NCI-H2107 treated with DMSO at 0.1 percent for 48 hours (cell line): ENCODE results near the gene DUOXA2.
A peak's percentile ranks its signal among the peaks of the same experiment; 100 is the strongest.

Source experiments
- DNase-seq: peaks from one replicate; lab custom pipeline; 2025; ENCODE audit not compliant: unreplicated experiment; lab: John Stamatoyannopoulos, UW

DUOXA2 gene

GRCh38 chr15:45155739-45156138 lies 41.6 kb downstream of the DUOXA2 start:
- DNase-seq = no peak

DNA sequence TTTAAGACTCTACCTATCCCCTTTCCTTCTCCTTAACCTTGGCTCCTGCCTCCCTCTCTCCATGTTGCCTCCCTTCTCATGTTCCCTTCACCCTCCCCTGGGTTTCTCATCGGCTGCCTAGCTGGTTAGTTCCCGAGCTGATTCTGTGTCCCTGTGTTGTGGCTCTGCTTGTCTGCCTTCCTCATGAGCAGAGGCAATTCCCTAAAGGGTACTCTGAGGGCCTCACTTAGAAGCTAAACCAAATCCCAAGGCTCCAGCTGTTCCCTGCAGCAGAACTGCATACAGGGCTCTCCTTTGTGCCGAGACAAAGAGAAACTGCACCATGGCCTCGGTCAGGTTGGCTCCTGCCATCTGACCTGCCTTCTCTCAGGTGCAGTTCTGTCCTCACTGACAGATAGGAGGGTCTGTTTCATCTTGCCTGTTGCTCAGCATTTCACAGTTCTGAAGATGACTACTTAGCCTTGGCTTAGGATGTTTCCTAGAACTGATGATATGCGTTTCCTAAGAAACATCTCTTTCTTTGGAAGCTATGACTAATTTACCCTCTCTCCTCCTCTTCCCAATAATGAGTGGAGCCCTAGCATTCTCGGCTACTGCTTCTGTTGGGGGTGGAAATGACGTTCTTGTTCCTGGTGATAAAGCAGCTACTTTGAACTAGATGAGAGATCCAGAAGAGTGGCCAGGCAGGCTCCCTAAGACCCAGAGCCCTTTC lies 42.8 kb downstream of the DUOXA2 start:
- peak; percentile 47 for DNase-seq

- DNase-seq = peak; percentile 51
Measured at GRCh38 chr15:45157974-45158373, 43.8 kb downstream of the DUOXA2 start.

GRCh38 chr15:45161666-45162065 lies 47.5 kb downstream of the DUOXA2 start:
- DNase-seq = no peak

DNA sequence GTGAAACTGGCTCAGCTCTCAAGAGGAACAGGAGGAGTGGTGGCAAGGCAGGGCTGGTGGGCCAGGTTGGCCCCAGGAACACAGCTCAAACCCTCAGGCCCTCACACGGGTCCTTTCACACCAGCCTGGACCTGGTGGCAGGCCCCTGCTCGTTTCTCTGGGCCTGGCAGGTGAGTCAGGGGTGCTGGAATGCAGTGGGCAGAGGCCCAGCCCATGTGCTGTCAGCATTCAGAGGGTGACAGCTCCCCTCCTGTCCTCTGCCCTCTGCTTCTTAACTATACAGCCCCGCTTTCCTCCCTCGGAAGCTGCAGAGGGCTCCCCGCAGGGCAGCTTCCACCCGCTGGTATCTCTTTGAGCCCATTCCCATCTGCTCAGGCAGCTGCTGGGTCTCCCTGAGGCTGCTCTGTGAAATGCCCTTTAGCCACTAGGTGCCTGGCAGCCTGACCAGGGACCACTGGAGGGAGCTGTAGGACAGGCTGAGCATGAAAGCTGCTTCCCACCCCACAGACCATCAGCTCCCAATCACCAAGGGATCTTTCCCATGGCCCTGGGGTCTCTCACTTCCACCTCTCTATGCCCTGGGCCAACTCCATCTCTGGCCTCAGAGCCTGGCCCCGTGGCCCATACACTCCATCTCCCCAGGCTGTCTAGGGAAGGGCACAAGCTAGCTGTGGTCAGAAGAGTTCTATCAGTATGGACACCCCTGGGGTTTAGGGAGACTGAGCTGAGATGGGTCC lies 48.8 kb downstream of the DUOXA2 start:
- DNase-seq = peak; percentile 37

DNA sequence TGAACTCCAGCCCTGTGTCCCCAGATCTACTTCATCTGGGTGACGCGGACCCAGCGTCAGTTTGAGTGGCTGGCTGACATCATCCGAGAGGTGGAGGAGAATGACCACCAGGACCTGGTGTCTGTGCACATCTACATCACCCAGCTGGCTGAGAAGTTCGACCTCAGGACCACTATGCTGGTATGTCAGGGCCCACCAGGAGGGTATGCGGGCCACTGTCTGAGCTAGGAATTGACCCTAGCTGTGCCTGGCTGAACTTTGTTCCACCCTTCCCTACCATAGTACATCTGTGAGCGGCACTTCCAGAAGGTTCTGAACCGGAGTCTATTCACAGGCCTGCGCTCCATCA lies 49.4 kb downstream of the DUOXA2 start:
- DNase-seq = no peak

DNA sequence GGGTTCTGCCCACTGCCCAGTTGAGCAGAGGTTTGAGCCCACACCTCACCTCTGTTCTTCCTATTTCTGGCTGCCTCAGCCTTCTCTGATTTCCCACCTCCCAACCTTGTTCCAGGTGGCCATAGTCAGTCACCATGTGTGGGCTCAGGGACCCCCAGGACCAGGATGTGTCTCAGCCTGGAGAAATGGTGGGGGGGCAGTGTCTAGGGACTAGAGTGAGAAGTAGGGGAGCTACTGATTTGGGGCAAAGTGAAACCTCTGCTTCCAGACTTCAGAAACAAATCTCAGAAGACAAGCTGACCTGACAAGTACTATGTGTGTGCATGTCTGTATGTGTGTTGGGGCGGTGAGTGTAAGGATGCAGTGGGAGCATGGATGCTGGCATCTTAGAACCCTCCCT lies 50.8 kb downstream of the DUOXA2 start:
- no peak for DNase-seq

- DNase-seq = no peak
Measured at GRCh38 chr15:45165536-45165935, 51.4 kb downstream of the DUOXA2 start.

DNA sequence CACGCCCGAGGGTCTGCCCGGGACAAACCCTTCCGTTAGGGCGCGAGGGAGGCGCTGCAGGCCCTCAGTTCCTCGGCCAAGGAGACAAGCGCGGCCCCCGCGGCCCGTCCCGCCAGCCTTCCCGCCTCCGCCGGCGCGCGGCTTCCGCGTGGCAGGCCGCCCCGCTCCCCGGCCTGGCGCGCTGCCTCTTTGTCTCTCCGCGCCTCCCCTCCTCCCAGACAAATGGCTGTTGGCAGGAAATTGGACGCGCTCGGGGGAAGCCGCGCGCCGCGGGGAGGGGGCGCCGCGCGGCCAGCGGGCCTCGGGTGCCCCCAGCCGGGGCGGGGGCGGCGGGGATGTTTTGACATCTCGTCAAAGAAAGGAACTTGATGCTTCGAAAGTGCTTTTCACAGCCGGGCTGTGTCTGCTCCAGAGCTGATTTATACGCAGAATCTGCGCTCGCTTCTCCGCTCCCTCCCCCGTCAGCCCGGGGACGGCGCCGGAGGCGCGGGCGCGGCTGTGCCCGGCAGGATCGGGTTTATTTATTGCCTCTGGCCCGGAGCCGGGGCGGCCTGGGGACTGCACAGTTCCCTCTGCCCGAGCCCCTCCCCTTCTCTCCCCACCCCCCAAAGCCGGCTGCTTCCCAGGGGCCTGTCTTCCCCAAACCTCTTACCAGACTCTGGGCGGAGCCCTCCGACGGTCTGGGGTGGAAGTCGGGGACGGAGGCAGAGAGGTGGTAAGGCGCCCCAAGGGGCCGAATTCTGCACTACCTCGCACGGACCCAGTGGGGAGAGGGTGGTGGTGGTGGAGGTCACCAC lies 52.9 kb downstream of the DUOXA2 start:
- DNase-seq = peak; percentile 32

DNA sequence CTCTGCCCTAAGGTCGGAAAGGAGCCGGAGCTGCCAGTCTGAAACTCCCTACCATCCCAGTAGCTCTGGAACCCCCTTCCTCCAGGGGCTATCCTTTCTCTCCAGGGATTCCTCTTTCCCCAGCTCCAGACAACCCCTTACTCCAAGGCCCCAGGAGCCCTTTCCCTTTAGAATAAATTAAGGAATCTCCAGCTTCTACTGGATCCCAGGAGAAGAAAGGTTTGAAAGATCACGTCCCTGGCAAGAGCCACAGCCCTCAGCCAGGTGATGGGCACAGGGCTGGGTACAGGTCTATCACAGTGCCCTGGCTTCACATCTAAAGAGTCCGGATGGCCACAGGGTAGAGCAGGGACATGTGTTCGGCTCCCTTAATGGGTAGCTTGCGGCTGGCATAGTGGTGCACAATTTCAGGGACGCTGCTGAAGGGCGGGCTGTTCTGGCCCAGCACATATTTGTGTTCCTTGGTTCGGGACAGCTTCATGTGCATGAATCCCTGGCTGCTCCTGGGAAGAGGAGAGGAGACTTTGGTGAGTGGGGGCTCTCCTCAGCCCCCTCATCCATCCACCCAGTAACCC lies 53.6 kb downstream of the DUOXA2 start:
- DNase-seq = no peak
